ENCODE results near the gene OR5AU1. TPM values are rescaled to one million over a fixed set of nuclear protein-coding genes. Genes with fewer than 3 reads are reported as not detected.

The OR5AU1 gene
- total RNA-seq, 1 donor from 2014 or later = not detected

DNA sequence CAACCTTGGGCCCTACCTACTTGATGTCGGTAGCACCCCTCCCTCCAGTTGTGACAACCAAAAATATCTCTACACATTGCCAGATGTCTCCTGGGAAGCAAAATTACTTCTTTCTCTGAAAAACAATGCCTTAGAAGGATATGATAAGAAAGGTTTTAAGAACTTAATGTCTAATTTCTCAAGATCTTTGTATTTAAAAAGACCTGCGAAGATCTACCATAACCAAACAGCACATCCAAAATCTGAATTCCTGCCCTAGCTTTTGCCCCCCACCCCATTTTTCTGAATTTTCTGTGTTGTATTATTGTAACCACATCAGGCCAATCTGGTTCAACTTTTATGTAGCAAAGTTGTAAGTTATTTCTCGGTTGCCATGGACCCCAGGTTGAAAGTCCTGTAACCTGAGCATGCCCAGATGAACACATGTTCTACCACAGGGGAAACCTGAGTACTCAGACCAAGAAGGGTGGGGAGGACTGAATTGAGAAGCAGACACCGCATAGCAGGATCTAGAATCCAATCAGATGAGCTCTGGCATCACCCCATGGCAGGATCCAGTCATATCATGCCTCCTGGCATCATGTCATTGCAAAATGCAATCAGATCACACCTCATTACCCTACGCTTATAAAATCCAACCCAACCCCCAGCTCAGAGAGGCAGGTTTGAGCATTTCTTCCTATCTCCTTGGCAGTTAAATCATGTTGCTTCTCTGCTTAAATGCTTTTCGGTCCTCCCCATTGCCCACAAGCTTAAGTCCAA is 46.3 kb downstream of the OR5AU1 start:
- no peak overlapping the region for H3K27ac ChIP-seq (ENCODE audit: low read depth, low read length)
- peaks cover 18 to 28% (median 21%) of the 10 kb centered on the region in 3 donors for H3K4me1 ChIP-seq (ENCODE audit: control insufficient read depth in 3 of 3, insufficient read depth in 3 of 3, low read length in 3 of 3)
- H3K4me3 ChIP-seq (ENCODE audit: low read length in 3 of 3) = no peak overlapping the region
- H3K27me3 ChIP-seq (ENCODE audit: control insufficient read depth in 3 of 3, insufficient read depth in 3 of 3, low read length in 3 of 3) = no peaks in the 10 kb centered on the region
- H3K36me3 ChIP-seq (ENCODE audit: control insufficient read depth in 3 of 3, insufficient read depth in 3 of 3, low read length in 3 of 3) = no peaks in the 10 kb centered on the region
- no peaks in the 10 kb centered on the region for H3K9me3 ChIP-seq (ENCODE audit: control insufficient read depth in 3 of 3, low read length in 3 of 3)
- H3K9ac ChIP-seq (ENCODE audit: low read depth in 1 of 3, low read length in 3 of 3) = no peak overlapping the region

DNA sequence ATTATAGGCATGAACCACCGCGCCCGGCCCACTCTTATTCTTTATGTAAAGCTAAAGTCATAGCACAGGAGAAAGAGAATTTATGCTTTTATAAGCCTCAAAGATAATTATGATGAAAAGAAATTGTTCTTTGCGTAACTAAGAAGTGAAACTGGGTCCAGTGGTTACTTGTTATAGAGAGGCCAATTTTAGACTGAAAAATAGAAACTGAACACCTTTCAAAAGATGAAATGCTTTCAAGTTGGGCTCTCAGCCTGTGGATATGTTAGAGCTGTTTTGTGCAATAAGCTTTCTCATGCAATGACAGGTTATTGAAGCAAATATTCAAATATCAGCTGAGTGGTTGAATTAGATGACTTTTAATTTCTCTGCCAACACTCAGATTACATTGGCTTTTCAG is 47.1 kb downstream of the OR5AU1 start:
- H3K9ac ChIP-seq (ENCODE audit: low read depth in 1 of 3, low read length in 3 of 3) = no peak overlapping the region
- no peak overlapping the region for H3K27ac ChIP-seq (ENCODE audit: low read depth, low read length)
- H3K36me3 ChIP-seq (ENCODE audit: control insufficient read depth in 3 of 3, insufficient read depth in 3 of 3, low read length in 3 of 3) = no peaks in the 10 kb centered on the region
- no peak overlapping the region for H3K4me3 ChIP-seq (ENCODE audit: low read length in 3 of 3)
- H3K9me3 ChIP-seq (ENCODE audit: control insufficient read depth in 3 of 3, low read length in 3 of 3) = no peaks in the 10 kb centered on the region
- peaks cover 21 to 34% (median 25%) of the 10 kb centered on the region in 3 donors for H3K4me1 ChIP-seq (ENCODE audit: control insufficient read depth in 3 of 3, insufficient read depth in 3 of 3, low read length in 3 of 3)
- H3K27me3 ChIP-seq (ENCODE audit: control insufficient read depth in 3 of 3, insufficient read depth in 3 of 3, low read length in 3 of 3) = no peaks in the 10 kb centered on the region

DNA sequence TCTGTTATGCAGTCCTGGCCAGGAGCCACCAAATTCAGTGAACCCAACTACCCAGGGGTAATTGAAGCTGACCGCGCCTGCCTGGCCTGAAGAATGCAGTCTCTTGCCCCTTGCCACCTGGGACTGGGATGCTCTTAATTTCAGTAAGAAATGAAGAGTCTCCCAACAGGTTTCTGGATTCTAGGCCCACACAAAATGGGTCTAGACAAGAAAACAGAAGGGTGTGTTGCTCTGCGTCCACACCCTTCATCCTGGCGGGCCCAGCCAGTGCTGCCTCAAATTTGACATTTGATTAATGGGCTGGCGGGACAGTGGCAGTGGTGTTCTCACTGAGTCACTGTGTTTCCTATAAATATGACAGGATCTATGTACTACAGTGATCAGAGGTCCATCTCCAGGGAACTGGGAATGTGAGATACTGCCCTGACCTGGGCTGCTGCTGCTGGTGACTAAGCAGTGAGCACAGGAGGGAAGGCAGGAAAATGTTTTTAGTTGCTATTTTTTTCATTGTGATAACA is 48.5 kb downstream of the OR5AU1 start:
- Histone ChIP-seq H3K36me3 (ENCODE audit: control insufficient read depth in 3 of 3, insufficient read depth in 3 of 3, low read length in 3 of 3) (no peaks in the 10 kb centered on the region), H3K27me3 (ENCODE audit: control insufficient read depth in 3 of 3, insufficient read depth in 3 of 3, low read length in 3 of 3) (no peaks in the 10 kb centered on the region), H3K4me1 (ENCODE audit: control insufficient read depth in 3 of 3, insufficient read depth in 3 of 3, low read length in 3 of 3) (peaks cover 27 to 46% (median 32%) of the 10 kb centered on the region in 3 donors), H3K9me3 (ENCODE audit: control insufficient read depth in 3 of 3, low read length in 3 of 3) (no peaks in the 10 kb centered on the region), H3K4me3 (ENCODE audit: low read length in 3 of 3) (peak overlapping the region in 1 of 3 donors; percentile 39), H3K27ac (ENCODE audit: low read depth, low read length) (peak overlapping the region; percentile 58), H3K9ac (ENCODE audit: low read depth in 1 of 3, low read length in 3 of 3) (peak overlapping the region in 1 of 3 donors; percentile 70)

DNA sequence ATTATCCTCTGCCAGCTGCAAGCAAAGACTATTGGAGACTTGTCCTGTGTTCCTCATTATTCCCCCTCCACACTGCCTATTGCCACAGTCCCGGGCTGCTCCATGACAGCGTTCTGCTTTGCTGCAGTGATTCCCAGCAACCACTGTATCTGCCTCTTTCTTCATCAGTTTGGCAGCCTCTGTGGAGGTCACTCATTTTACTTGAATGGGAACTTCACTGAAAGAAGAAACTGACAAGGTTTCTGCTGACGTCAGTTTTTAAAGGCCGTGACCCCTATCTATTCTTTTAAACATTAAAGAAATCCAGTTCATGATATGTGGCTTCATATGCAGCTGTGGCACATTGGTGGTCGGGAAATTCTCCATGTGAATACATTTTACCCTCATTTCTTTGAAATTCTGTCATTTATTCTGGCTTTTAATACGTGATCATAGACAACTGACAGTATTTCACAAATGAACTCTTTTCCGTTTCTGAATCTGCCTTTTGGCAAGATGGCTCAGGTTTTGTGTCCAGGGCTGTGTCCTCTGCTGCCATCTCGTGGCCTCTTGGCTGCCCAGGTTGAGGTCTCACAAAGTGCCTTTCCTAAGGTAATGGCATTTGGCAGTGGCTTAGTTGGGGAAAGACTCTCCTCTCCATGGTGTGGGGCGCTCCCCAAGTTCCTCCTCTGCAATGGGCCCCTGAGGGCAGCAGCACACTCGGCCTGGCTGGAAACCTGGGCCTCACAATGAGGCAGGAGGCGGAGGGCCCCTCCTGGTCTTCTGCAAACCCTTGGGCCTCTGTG is 49.2 kb downstream of the OR5AU1 start:
- Histone ChIP-seq H3K9ac (ENCODE audit: low read depth in 1 of 3, low read length in 3 of 3) (peak overlapping the region; percentile 62 to 70 (median 70)), H3K4me1 (ENCODE audit: control insufficient read depth in 3 of 3, insufficient read depth in 3 of 3, low read length in 3 of 3) (peaks cover 27 to 49% (median 32%) of the 10 kb centered on the region in 3 donors), H3K36me3 (ENCODE audit: control insufficient read depth in 3 of 3, insufficient read depth in 3 of 3, low read length in 3 of 3) (no peaks in the 10 kb centered on the region), H3K4me3 (ENCODE audit: low read length in 3 of 3) (peak overlapping the region; percentile 35 to 70 (median 39)), H3K9me3 (ENCODE audit: control insufficient read depth in 3 of 3, low read length in 3 of 3) (no peaks in the 10 kb centered on the region), H3K27me3 (ENCODE audit: control insufficient read depth in 3 of 3, insufficient read depth in 3 of 3, low read length in 3 of 3) (no peaks in the 10 kb centered on the region), H3K27ac (ENCODE audit: low read depth, low read length) (peak overlapping the region; percentile 58)

DNA sequence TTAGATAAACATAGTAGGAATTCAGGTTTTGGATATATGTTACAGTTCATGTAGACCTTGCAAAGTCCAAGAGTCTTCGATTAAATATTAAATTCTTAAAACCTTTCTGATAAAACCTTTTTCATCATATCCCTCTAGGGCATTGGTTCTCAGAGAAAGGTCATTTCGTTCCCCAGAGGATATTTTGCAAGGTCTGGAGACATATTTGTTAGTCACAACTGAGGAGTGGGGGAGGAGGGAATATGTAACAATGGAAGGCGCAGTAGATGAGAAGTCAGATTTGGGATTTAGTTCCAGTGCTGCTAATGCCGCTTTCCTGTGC is 49.7 kb downstream of the OR5AU1 start:
- H3K4me3 ChIP-seq (ENCODE audit: low read length in 3 of 3) = peak overlapping the region; percentile 25 to 70 (median 39)
- no peaks in the 10 kb centered on the region for H3K36me3 ChIP-seq (ENCODE audit: control insufficient read depth in 3 of 3, insufficient read depth in 3 of 3, low read length in 3 of 3)
- H3K27ac ChIP-seq (ENCODE audit: low read depth, low read length) = peak overlapping the region; percentile 58
- peak overlapping the region; percentile 21 to 70 (median 70) for H3K9ac ChIP-seq (ENCODE audit: low read depth in 1 of 3, low read length in 3 of 3)
- no peaks in the 10 kb centered on the region for H3K9me3 ChIP-seq (ENCODE audit: control insufficient read depth in 3 of 3, low read length in 3 of 3)
- H3K4me1 ChIP-seq (ENCODE audit: control insufficient read depth in 3 of 3, insufficient read depth in 3 of 3, low read length in 3 of 3) = peaks cover 27 to 49% (median 32%) of the 10 kb centered on the region in 3 donors
- no peaks in the 10 kb centered on the region for H3K27me3 ChIP-seq (ENCODE audit: control insufficient read depth in 3 of 3, insufficient read depth in 3 of 3, low read length in 3 of 3)

DNA sequence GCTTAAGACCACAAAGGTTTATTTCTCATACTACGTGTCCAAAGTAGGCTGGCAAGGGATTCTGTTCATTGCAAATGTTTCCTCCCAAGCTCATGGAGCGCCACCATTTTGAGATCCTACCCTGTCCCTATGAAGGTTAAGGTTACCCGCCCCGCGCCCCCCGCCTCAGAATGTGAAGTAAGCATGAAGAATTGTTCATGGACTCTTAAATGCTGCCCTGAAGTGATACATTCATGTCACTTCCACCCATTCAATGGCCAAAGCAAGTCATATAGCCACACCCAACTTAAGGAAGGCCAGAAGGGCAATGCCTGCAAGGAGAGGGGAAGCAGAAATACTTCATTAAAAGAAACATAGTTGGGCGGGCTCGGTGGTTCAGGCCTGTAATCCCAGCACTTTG is 50.8 kb downstream of the OR5AU1 start:
- H3K36me3 ChIP-seq (ENCODE audit: control insufficient read depth in 3 of 3, insufficient read depth in 3 of 3, low read length in 3 of 3) = no peaks in the 10 kb centered on the region
- no peaks in the 10 kb centered on the region for H3K27me3 ChIP-seq (ENCODE audit: control insufficient read depth in 3 of 3, insufficient read depth in 3 of 3, low read length in 3 of 3)
- peak overlapping the region; percentile 77 to 98 (median 88) for H3K4me3 ChIP-seq (ENCODE audit: low read length in 3 of 3)
- H3K9me3 ChIP-seq (ENCODE audit: control insufficient read depth in 3 of 3, low read length in 3 of 3) = no peaks in the 10 kb centered on the region
- peaks cover 27 to 48% (median 32%) of the 10 kb centered on the region in 3 donors for H3K4me1 ChIP-seq (ENCODE audit: control insufficient read depth in 3 of 3, insufficient read depth in 3 of 3, low read length in 3 of 3)
- peak overlapping the region; percentile 90 to 99 (median 90) for H3K9ac ChIP-seq (ENCODE audit: low read depth in 1 of 3, low read length in 3 of 3)
- H3K27ac ChIP-seq (ENCODE audit: low read depth, low read length) = peak overlapping the region; percentile 98

Small RNA genes lying within 50 kb of the gene (small RNA-seq; reads per million reads assigned to genes)
- not detected for gene RNU6-252P

Other genes with a start within 250 kb of the OR5AU1 start
- not detected for gene RNASE2, start 200.6 kb downstream of the OR5AU1 start, total RNA-seq
- 45.4 TPM for gene METTL17, start 166.1 kb downstream of the OR5AU1 start, total RNA-seq
- gene SLC39A2, start 156.8 kb downstream of the OR5AU1 start, total RNA-seq = not detected
- gene NDRG2, start 131.0 kb downstream of the OR5AU1 start, total RNA-seq = 162 TPM
- not detected for gene TPPP2, start 125.8 kb downstream of the OR5AU1 start, total RNA-seq
- not detected for gene RNASE13, start 121.3 kb downstream of the OR5AU1 start, total RNA-seq
- not detected for gene RNASE7, start 113.7 kb downstream of the OR5AU1 start, total RNA-seq
- gene RNASE8, start 98.2 kb downstream of the OR5AU1 start, total RNA-seq = not detected
- 32.4 TPM for gene ARHGEF40, start 85.8 kb downstream of the OR5AU1 start, total RNA-seq
- 5.2 TPM for gene ZNF219, start 57.4 kb downstream of the OR5AU1 start, total RNA-seq
- not detected for gene TMEM253, start 55.0 kb downstream of the OR5AU1 start, total RNA-seq
- gene HNRNPC, start 113.4 kb upstream of the OR5AU1 start, total RNA-seq = 440 TPM
- not detected for gene RPGRIP1, start 124.0 kb upstream of the OR5AU1 start, total RNA-seq
- gene SUPT16H, start 228.0 kb upstream of the OR5AU1 start, total RNA-seq = 55.8 TPM

All from skeletal muscle tissue (tissue), 5 donors.